Adrenal gland (tissue), 5 donors: Measurements from ENCODE around the gene ADPRS.

Experiments
- POLR2A ChIP-seq, 2 donors: fragments of 450-650 bp; IDR thresholded peaks; one replicate each; pipeline ENCODE4 v1.6.1; 2017; ENCODE audit warnings: antibody characterized with exemption in 2 of 2, mild to moderate bottlenecking in 2 of 2, moderate library complexity in 1 of 2
- TF ChIP-seq, protein P1 (sequence below), 6 experiments: fragments of 450-650 bp in 4 of 6; fragments of 200-600 bp in 2 of 6; sonication (generic) in 1 of 6; IDR thresholded peaks; 1 replicate in 5 of 6; 2 replicates in 1 of 6; pipeline versions ENCODE4 v1.5.1 to v1.8.0; 2016 to 2021; ENCODE audit warnings: antibody characterized with exemption in 6 of 6, mild to moderate bottlenecking in 2 of 6, moderate library complexity in 1 of 6
- donor health status: DM: no; HTN: no; CAD: no.

DNA sequence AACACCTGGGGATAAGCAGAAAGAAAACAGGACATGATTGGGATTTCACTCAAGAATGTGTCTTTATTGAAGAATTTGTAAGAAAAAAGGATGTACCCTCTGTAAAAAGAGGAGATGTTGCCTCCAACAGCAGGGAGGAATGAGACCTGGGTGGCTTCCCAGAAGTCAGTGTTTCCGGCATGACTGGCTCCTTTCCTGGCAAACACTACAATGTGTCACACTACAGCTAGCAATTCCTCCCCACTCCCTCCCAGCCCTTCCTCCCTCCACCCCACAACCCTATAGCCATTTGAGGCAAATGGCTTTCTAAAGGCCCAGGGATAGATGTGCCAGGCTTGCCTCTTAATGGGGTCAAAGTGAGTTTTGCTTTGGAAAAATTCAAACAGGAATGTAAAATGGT, 47.8 kb downstream of the ADPRS start:
- TF ChIP-seq POLR2A (IDR thresholded peaks at IDR 0.05), result no peak
- TF ChIP-seq, protein P1, sequence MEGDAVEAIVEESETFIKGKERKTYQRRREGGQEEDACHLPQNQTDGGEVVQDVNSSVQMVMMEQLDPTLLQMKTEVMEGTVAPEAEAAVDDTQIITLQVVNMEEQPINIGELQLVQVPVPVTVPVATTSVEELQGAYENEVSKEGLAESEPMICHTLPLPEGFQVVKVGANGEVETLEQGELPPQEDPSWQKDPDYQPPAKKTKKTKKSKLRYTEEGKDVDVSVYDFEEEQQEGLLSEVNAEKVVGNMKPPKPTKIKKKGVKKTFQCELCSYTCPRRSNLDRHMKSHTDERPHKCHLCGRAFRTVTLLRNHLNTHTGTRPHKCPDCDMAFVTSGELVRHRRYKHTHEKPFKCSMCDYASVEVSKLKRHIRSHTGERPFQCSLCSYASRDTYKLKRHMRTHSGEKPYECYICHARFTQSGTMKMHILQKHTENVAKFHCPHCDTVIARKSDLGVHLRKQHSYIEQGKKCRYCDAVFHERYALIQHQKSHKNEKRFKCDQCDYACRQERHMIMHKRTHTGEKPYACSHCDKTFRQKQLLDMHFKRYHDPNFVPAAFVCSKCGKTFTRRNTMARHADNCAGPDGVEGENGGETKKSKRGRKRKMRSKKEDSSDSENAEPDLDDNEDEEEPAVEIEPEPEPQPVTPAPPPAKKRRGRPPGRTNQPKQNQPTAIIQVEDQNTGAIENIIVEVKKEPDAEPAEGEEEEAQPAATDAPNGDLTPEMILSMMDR (IDR thresholded peaks at IDR 0.05), result no peak
